GM18511 (cell line): ENCODE results near the gene PEAR1.
A peak's percentile ranks its signal among the peaks of the same experiment; 100 is the strongest.

ENCODE experiments used
- ATAC-seq: cut with Tn5 transposase; IDR thresholded peaks from one replicate; pipeline ENCODE4 v1.9.1; 2021; ENCODE audit warnings: mild to moderate bottlenecking, moderate library complexity; ENCODE audit not compliant: unreplicated experiment

The PEAR1 gene

GRCh38 chr1:156859523-156860112 is 33.9 kb upstream of the PEAR1 start:
- peak; percentile 35 for ATAC-seq

- peak; percentile 60 for ATAC-seq
These were observed 33.3 kb upstream of the PEAR1 start for GRCh38 chr1:156860113-156860627.

- ATAC-seq = no peak
These were observed 32.7 kb upstream of the PEAR1 start, which contains the start of gene NTRK1 for GRCh38 chr1:156860628-156861423. NTRK1 (plus strand) TSS chr1:156860865; CDS start chr1:156860935, 70 bp downstream.

GRCh38 chr1:156862584-156862983 is 30.9 kb upstream of the PEAR1 start:
- no peak for ATAC-seq

DNA sequence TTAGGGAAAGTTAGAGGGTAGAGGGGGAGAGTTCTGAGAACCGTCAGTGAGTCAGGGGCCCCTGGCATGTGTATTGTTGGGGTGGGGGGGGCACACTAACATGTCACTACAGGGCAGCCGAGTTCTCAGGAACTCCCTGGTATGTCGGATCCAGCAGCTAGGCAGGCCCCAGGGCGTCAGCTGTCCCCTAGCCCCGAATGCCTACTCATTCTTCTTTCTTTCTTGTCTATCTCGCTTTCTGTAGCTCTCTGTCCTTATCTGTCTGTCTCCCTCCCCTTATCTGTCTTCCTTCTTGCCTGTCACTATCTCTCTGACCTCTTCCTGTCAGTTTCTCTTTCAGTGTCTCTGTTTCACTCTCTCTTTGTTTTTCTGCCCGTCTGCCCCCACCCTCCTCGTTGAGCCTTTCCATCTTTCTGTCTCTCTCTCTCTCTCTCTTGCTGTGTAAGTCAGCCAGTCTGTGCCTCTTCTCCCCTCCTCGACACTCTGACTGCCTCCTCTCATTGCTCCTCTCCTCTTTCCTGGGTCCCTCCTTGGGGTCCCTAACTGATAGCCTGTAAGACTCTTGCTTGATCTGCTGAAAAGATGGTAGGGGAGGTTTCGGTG is 30.4 kb upstream of the PEAR1 start:
- no peak for ATAC-seq

GRCh38 chr1:156863631-156864030 is 29.9 kb upstream of the PEAR1 start:
- ATAC-seq = no peak

DNA sequence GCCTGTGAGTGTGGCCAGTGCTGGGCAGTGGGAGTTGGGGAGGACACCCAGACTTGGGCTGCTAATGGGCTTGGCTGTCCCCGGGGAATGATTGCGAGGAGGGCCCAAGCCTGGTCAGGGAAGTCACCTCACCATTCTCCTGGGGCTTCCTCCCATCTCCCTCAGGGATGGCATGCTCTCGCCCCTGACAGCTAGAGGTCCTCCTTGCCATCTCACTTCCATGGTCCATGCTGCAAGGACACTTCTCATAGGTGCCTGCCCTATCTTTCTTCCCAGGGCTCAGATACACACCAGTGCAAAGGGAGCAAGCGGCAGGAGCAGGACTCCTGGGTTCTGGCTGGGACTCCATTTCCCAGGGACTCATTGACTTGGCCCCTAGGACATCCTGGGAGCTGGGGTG is 28.7 kb upstream of the PEAR1 start:
- ATAC-seq = no peak

GRCh38 chr1:156865258-156865657 is 28.3 kb upstream of the PEAR1 start:
- ATAC-seq = no peak

DNA sequence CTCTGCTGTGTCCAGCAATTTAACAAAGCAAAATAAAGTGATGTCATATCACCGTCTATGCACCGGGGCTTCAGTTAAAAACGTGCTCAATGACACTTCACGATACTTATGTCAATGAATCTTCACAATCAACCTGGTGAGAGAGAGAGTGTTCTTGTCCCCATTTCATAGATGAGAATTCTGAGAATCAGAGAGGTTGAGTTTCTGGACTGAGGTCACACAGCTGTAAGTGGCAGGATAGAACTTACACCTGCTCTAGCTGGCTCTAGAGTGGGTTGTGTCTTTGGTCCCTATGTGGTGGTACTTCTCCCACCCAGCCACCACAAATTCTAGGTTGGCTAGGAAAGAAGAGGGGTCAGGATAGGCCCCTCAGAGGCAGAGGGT is 27.7 kb upstream of the PEAR1 start:
- ATAC-seq = no peak

DNA sequence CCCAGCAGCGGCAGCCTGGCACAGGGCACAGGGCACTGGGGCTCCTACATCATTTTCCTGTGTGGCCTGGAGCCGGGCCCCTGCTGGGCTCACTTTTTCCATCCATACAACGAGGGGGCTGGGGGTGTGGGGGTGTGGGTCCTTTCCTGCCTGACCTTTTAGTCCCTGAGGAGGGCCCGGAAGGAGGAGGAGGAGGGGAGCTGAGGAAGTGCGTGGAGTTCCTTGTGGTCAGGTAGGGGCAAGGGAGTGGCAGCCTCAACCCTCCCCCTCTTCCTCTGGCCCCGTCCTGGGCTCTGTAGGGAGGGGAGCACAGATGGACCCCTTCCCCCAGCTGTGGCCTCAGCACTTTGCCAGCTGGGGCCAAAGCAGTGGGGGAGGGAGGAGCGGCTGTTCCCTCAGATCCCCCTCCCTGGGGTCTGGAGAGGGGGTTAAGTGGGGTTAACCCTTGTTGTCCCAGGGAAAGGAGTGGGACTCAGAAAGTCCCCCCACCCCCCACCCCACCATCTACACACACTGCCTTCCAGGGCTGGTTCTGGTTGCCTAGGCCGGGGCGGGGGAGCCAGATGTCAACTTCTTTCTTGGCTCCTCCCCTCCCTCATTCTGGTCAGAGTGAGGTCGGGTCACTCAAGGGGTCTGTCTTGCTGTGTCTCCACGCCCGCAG is 27.1 kb upstream of the PEAR1 start:
- ATAC-seq = no peak

DNA sequence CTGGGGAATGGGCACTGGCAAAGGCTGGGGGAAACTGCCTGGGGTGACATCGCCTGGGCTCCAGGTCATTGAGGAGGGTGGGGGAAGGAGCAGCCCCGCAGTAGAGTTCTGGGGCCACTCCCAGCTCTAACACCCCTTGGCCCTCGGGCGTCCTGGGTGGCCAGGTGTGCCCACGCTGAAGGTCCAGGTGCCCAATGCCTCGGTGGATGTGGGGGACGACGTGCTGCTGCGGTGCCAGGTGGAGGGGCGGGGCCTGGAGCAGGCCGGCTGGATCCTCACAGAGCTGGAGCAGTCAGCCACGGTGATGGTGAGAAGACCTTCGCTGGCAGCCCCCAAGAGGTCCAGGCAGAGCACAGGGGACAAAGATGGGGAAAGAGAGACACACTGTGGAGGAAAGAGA is 25.2 kb upstream of the PEAR1 start:
- no peak for ATAC-seq

GRCh38 chr1:156869455-156869854 is 24.1 kb upstream of the PEAR1 start:
- no peak for ATAC-seq

GRCh38 chr1:156873659-156874058 is 19.9 kb upstream of the PEAR1 start:
- ATAC-seq = no peak

- no peak for ATAC-seq
These were observed 19.4 kb upstream of the PEAR1 start for GRCh38 chr1:156874142-156874541.

GRCh38 chr1:156874572-156875340 is 18.8 kb upstream of the PEAR1 start:
- ATAC-seq = no peak

GRCh38 chr1:156875341-156875615 is 18.2 kb upstream of the PEAR1 start:
- ATAC-seq = no peak

DNA sequence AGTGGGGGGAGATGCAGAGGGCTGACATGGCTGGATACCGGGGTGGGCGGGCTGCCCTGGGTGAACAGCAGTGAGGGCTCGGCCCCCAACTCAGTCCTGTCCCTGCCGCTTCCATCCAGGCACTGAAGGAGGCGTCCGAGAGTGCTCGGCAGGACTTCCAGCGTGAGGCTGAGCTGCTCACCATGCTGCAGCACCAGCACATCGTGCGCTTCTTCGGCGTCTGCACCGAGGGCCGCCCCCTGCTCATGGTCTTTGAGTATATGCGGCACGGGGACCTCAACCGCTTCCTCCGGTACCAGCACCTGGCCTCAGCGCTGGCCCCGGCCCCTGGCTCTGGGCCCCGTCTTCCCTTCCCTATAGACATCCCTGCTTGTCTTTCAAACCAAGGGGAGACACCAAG is 17.2 kb upstream of the PEAR1 start:
- no peak for ATAC-seq

- no peak for ATAC-seq
These were observed 15.9 kb upstream of the PEAR1 start for GRCh38 chr1:156877433-156878170.

GRCh38 chr1:156879876-156880275 is 13.6 kb upstream of the PEAR1 start:
- no peak for ATAC-seq

DNA sequence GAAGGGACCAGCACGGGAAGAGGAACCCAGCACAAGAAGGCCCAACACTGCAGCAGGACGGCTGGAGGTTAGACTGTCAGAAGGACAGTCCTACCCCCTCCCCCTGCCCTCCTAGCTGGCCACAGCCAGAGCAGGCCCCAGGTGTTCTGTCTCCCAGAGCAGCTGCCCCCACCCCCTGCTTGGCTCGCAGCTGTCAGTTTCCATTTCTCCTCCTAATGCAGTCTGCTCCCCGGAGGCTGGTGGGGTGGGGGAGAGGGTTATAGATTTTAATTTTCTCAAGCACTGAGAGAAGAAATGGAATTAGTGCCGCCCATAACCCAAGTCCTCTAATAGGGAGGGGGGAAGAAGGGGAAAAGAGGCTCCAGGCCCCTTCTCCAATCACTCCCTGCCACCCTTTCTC is 13.0 kb upstream of the PEAR1 start:
- no peak for ATAC-seq
